Hippocampal formation (tissue), 2 donors: Measurements from ENCODE around the gene MBD3.

Source experiments
- DNase-seq, 2 donors: peaks; one replicate each; lab custom pipeline; 2025; lab: John Stamatoyannopoulos, UW

The MBD3 gene

DNA sequence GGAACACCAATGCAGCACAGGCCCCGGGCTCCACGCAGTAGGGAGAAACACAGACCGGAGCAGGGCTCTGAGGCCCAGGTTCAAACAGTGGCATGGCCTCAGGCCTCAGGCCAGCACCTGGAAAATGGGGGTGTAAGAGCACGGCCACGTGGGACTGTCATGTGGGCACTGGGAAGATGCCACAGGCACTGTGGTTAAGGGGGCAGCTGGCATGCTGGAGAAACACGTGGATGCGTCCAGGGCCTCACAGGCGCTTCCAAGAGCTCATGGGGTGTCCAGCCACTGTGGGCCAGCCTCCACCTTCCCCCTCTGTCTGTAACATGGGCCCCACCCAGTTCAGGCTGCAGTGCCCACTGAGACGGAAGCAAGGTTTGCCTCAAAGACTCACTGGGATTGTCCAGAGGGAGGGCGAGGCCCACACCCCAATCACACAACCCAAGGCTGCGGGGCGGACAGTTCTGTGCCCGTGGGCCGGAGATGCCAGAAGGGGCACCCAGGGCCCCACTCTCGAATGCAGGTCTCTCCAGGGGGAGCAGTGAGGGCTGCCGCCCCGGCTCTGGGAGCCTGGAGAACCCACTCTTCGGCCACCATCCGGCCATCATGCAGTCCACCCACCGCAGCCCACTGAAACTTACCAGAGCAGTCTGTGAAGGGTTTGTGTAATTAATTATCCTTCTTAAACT, 6.3 kb upstream of the MBD3 start:
- DNase-seq: no peak

DNA sequence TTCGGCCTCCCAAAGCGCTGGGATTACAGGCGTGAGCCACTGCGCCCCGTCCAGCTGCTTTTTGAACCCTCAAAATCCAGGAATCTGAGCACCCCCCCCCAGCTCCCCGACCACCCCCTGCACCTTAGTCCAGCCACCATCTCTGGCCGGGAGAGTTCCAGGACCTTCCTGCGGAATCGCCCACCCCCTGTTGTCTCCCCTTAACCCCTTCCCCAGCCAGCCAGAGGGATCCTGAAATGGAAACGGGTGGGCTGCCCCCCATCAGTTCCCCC, 772 bp upstream of the MBD3 start:
- no peak for DNase-seq

DNA sequence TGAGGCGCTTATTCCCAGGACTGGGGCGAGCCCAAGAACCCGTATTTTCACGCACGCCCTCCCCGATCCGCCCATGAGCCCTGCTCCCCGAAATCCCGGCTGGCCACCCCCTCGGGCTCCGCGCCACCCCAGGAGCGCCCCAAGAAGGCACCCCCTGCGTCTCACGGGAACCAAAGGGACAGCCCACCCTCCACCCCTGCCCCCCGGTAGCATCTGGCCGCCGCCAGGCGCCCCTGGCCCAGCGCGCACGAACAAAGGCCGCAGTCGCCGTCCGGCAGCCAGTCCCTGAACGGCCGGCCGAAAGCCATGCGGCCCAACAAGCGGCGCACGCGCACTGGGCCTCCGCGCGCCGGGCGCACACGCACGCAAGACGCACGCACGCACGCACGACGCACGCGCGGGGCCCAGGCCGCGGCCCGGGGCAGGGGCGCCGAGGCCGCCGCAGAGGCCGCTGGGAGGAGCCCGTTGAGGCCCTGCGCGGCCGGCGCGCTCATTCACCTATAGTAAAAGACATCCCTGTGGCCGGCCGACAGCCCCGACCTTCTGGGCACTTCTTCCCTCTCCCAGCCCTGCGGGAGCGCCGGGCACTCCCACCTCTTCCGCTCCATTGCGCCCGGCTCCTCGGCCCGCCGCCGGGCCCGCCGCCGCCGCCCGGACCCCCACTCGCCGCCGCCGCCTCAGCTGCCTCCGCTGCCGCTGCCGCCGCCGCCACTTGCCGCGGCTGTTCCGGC, 476 bp downstream of the MBD3 start:
- peak; percentile 59 to 73 for DNase-seq

- no peak for DNase-seq
These were observed 1.1 kb downstream of the MBD3 start for GRCh38 chr19:1591421-1592023.

GRCh38 chr19:1590641-1591397, 1.8 kb downstream of the MBD3 start:
- DNase-seq: no peak

DNA sequence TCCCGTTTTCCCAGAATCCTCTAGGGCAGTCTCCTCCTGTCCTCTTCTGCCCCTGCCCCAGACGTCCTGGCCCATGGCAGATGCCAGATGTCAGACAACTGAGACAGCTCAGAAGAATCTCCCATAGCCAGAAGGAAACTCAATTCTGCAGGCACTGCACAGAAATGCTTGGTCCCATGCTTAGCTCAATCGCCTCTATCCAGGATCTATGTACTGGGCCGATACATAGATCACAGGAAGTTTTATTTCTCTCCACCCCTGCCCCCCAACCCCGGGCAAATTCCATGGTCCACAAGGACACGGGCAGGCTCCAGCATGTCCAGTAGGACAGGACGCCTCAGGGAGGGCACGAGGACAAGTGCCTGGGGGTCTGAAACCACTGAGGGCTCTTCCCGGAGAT, 4.8 kb downstream of the MBD3 start:
- no peak for DNase-seq

GRCh38 chr19:1585243-1585580, 7.5 kb downstream of the MBD3 start:
- no peak for DNase-seq

- DNase-seq: no peak
These were observed 8.0 kb downstream of the MBD3 start for GRCh38 chr19:1584500-1585242.

- no peak for DNase-seq
These were observed 10.5 kb downstream of the MBD3 start for GRCh38 chr19:1582201-1582600.

DNA sequence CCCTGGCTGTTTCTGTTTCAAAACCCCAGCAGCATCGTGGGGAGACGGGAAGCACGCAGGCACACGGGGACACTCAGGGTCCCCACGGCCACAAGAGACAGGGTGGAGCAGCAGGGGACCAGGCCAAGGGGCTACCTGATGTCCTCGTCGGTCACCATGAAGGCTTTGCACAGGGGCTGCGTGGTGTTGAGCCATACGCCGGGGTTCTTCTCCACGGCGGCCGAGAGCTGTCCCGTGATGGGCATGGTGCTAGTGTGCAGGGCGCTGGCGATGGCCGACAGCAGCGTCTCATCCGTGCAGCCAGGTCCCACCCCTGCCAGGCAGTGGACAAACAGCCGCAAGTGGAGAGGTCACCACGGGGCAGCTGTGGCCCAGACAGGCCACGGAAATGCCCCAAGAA, 11.7 kb downstream of the MBD3 start:
- DNase-seq: no peak

GRCh38 chr19:1580382-1580781, 12.3 kb downstream of the MBD3 start:
- DNase-seq: no peak

- no peak for DNase-seq
These were observed 13.4 kb downstream of the MBD3 start for GRCh38 chr19:1579222-1579621.

DNA sequence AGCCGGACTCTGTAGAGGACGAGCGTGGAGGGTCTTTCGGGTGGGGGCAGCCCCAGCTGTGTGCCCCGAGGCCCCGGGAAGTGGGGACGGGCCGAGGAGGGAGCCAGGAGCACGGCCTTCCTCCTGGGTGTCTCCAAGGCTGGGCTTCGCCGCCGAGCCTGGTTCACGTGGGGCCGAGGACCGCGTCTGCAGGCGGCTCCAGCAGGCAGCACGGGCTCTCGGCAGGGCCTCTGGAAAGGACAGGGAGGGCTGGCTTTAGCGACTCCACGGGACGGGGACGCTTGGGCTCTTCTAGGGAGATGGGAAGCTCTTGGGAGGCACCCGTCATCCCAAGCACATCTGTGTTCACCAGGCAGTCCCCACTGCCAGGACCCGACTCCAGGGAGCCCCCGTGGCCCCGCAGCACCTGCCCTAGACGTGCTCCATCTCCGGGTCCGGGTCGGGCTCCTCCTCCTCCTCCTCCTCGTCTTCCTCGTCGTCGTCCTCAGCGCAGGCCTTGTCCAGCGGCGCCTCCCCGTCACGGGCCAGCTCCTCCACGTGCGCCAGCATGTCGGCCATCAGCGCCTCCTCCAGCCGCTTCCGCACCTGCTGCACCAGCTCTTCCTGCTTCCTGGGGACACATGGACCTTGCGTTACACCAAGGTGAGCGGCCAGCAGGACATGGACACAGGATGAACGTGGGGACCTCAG, 14.6 kb downstream of the MBD3 start:
- DNase-seq: no peak

- DNase-seq: no peak
These were observed 15.4 kb downstream of the MBD3 start for GRCh38 chr19:1577090-1577928.

DNA sequence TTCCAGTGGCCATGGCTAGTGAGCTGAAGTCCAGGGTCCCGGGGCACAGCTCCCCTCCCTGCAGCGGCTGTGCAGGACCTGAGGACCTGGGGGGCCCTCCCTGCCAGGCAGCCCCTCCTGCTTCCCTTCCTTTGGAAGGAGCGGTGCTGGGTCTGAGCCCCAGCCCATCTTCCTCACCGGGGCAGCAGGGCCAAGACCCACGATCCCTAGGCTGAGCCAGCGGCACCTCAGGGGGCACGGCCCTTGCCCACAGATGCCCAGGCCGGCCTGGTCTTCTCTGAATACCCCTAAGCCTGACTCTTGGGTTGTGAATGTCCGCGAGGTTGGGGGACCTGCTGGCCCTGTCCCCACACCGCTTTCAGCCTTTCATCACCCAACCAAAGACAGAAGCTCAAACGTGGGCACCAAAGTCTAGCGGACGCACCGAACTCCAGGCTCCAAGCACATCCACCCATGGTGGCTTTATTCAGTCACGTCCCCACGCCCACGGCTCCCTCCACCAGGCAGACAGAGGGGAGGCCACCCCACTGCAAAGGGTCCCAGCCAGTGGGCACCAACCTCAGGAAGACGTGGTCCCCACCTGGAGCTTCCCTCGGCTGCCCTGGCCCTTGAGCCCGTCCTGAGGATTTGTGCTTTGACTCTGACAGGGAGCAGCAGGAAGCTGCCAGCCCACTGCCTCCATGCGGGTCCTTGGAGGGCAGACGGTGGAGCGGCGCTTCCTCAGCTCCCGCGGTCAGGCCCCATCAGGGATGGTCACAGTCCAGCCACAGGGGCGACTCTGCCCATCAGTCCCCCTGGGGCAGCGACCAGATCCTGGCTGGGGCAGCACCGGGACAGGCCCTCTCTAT, 16.2 kb downstream of the MBD3 start:
- no peak for DNase-seq

- DNase-seq: no peak
These were observed 17.1 kb downstream of the MBD3 start for GRCh38 chr19:1575323-1576241.

GRCh38 chr19:1574354-1575136, 18.1 kb downstream of the MBD3 start:
- no peak for DNase-seq

DNA sequence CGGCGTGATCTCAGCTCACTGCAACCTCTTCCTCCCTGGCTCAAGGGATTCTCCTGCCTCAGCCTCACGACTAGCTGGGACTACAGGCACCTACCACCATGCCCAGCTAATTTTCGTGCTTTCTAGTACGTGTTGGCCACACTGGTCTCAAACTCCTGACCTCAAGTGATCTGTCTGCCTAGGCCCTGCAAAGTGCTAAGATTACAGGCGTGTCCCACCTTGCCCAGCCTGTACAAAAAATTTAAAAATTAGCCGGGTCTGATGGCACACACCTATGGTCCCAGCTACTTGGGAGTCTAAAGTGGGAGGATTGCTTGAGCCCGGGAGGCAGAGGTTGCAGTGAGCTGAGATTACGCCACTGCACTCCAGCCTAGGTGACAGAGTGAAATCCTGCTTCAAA, 19.9 kb downstream of the MBD3 start:
- DNase-seq: no peak
